Adrenal gland (tissue), 12 donors: ENCODE measurements around the gene CNTN5. TPM values are rescaled to one million over a fixed set of nuclear protein-coding genes. Genes with fewer than 3 reads are reported as not detected.

Experiments used
- DNase-seq, 7 donors: peaks; one replicate each; pipeline ENCODE4 v3.0.0-alpha.2; 2019 to 2020
- H3K27ac ChIP-seq, 5 donors: fragments of 200-600 bp; sonication (generic) in 4 of 5; 1 replicate in 3 of 5; 2 replicates in 2 of 5; pipeline versions ENCODE4 v1.5.1 to v1.8.0; 2016 to 2020; ENCODE audit warnings: mild to moderate bottlenecking in 1 of 5
- H3K27me3 ChIP-seq: fragments of 200-600 bp; 2 replicates; pipeline ENCODE4 v1.8.0; 2021
- H3K36me3 ChIP-seq, 2 donors: fragments of 200-600 bp; replicated peaks in 1 of 2; 1 replicate in 1 of 2; 2 replicates in 1 of 2; pipeline versions ENCODE4 v1.5.1 to v1.8.0; 2018 to 2022
- H3K4me1 ChIP-seq, 2 donors: fragments of 200-600 bp; replicated peaks in 1 of 2; 1 replicate in 1 of 2; 2 replicates in 1 of 2; pipeline versions ENCODE4 v1.5.1 to v1.8.0; 2018 to 2021
- H3K4me3 ChIP-seq, 4 donors: fragments of 200-600 bp; sonication (generic) in 3 of 4; one replicate each; pipeline ENCODE4 v1.5.1; 2016 to 2018
- H3K9me3 ChIP-seq, 3 donors: fragments of 200-600 bp; sonication (generic) in 1 of 3; replicated peaks in 1 of 3; 1 replicate in 2 of 3; 2 replicates in 1 of 3; pipeline versions ENCODE4 v1.5.1 to v1.8.0; 2016 to 2021
- POLR2A ChIP-seq, 2 donors: fragments of 450-650 bp; IDR thresholded peaks; one replicate each; pipeline ENCODE4 v1.6.1; 2017; ENCODE audit warnings: antibody characterized with exemption in 2 of 2, mild to moderate bottlenecking in 2 of 2, moderate library complexity in 1 of 2
- WGBS, 4 donors: extraction: QIAGEN DNeasy Blood & Tissue Kit in 2 of 4; methylation state at CpG; one replicate each; pipeline versions ENCODE4 v1.1.5 to v1.1.7; 2013 to 2017; 5-methylcytosine and 5-hydroxymethylcytosine counted together
- intact Hi-C, 2 donors: fragments of 100-400 bp; cut with DNase I; formaldehyde crosslinking; loops; one replicate each; pipeline versions ENCODE4 v1.14.1 to v1.15.0; 2022 to 2023
- polyA plus RNA-seq, 3 donors: library from polyadenylated mRNA; stranded (reverse); fragments of 200-250 nt in 2 of 3; fragments of 350-450 nt in 1 of 3; fragmentation: Illumina TruSeq in 1 of 3; extraction: RNeasy Lipid Tissue Mini Kit (QIAGEN cat#74804) in 1 of 3; gene quantifications; one replicate each; pipeline ENCODE4 v1.2.3, GENCODE V29; 2013 to 2014
- total RNA-seq, 9 donors: library from RNA; depleted of rRNA in 4 of 9; stranded (reverse); fragments of >200 nt in 4 of 9; fragments of 120-200 nt in 1 of 9; fragmentation: NEBNext Ultra II Directional in 1 of 9; extraction: Animal tissue kit (Norgen Biotek cat#: 25700) in 1 of 9; gene quantifications; one replicate each; pipeline versions ENCODE4 v1.1.0 to v1.2.4, GENCODE V29; 2013 to 2023
- TF ChIP-seq, protein P1 (sequence below), 6 experiments: fragments of 450-650 bp in 4 of 6; fragments of 200-600 bp in 2 of 6; sonication (generic) in 1 of 6; IDR thresholded peaks; 1 replicate in 5 of 6; 2 replicates in 1 of 6; pipeline versions ENCODE4 v1.5.1 to v1.8.0; 2016 to 2021; ENCODE audit warnings: antibody characterized with exemption in 6 of 6, mild to moderate bottlenecking in 2 of 6, moderate library complexity in 1 of 6
- donor health status: healthy with polysubstance abuse.
- donor health status: Bipolar disorder and iron deficiency.
- donor health status: DM: yes; HTN: yes; CAD: no.
- donor health status: DM: no; HTN: no; CAD: no.
- donor health status: DM: no; HTN: no; CAD: no.
- donor health status: DM: yes; HTN: yes; CAD: no.

Gene CNTN5
- total and polyA plus RNA-seq, 12 donors: 0.07 to 107 (median 0.30) TPM; not detected in 8

DNA sequence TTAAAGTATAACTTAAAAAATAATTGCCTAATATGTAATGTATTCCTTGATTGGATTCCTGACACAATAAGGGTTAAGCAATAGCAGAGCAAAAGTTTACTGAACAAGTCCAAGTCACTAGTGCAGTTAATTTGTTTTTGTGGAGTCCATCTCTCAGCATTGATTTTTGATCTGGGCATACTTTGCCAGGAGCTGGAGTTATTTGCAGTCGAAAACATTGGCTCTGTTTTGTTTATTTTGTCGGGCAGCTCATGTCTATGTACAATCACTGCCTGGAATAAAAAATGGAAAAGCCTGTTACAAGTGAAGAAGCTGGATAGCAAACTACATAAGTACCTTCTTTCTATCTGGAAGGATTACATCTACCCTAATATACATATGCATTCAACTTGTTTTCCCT is 625.2 kb downstream of the CNTN5 start:
- Histone ChIP-seq H3K27ac (no peak overlapping the region), H3K4me1 (no peaks in the 10 kb centered on the region), H3K27me3 (no peaks in the 10 kb centered on the region), H3K9me3 (no peaks in the 10 kb centered on the region), H3K36me3 (no peaks in the 10 kb centered on the region), H3K4me3 (no peak overlapping the region)
- no peak for DNase-seq
- intact Hi-C loops: no loop called here
- TF ChIP-seq POLR2A (IDR thresholded peaks at IDR 0.05): no peak
- TF ChIP-seq, protein P1, sequence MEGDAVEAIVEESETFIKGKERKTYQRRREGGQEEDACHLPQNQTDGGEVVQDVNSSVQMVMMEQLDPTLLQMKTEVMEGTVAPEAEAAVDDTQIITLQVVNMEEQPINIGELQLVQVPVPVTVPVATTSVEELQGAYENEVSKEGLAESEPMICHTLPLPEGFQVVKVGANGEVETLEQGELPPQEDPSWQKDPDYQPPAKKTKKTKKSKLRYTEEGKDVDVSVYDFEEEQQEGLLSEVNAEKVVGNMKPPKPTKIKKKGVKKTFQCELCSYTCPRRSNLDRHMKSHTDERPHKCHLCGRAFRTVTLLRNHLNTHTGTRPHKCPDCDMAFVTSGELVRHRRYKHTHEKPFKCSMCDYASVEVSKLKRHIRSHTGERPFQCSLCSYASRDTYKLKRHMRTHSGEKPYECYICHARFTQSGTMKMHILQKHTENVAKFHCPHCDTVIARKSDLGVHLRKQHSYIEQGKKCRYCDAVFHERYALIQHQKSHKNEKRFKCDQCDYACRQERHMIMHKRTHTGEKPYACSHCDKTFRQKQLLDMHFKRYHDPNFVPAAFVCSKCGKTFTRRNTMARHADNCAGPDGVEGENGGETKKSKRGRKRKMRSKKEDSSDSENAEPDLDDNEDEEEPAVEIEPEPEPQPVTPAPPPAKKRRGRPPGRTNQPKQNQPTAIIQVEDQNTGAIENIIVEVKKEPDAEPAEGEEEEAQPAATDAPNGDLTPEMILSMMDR (IDR thresholded peaks at IDR 0.05): no peak
- WGBS, 4 donors: 81 to 91% (median 85%) methylated on average over 2 of the region's 2 CpGs

DNA sequence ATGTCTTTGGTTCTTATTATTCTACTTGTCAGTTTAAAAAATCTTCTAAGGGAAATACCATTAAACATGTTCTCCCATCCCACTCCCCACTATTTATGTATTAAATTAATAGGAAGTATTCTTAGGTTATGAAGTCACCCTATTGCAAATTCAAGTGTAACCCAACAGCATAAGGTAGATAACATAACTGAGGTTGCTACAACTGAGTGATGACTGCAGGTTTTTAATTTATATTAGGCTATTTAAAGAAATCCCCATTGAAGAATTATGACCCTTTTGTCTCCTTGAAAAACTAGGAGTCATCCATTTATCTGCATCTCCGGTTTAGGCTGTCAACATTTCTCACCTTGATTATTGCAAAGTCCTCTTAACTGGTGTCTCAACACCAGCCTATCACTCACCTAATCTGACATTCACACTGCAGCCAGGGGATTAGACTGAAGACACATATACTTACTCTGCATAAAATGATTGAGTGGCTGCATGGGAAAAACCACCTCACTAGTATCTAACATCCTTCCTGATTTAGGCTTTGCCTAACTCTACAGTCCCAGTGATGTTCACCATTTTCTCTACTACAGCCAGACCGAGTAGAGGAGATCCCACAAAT is 649.4 kb downstream of the CNTN5 start:
- intact Hi-C loops: no loop called here
- WGBS, 4 donors: 37 to 64% (median 56%) methylated on average over 2 of the region's 2 CpGs
- Histone ChIP-seq H3K9me3 (no peaks in the 10 kb centered on the region), H3K4me3 (no peak overlapping the region), H3K27ac (no peak overlapping the region), H3K36me3 (no peaks in the 10 kb centered on the region), H3K4me1 (no peaks in the 10 kb centered on the region), H3K27me3 (no peaks in the 10 kb centered on the region)
- TF ChIP-seq, protein P1 (IDR thresholded peaks at IDR 0.05): no peak
- no peak for TF ChIP-seq POLR2A (IDR thresholded peaks at IDR 0.05)
- DNase-seq: no peak

DNA sequence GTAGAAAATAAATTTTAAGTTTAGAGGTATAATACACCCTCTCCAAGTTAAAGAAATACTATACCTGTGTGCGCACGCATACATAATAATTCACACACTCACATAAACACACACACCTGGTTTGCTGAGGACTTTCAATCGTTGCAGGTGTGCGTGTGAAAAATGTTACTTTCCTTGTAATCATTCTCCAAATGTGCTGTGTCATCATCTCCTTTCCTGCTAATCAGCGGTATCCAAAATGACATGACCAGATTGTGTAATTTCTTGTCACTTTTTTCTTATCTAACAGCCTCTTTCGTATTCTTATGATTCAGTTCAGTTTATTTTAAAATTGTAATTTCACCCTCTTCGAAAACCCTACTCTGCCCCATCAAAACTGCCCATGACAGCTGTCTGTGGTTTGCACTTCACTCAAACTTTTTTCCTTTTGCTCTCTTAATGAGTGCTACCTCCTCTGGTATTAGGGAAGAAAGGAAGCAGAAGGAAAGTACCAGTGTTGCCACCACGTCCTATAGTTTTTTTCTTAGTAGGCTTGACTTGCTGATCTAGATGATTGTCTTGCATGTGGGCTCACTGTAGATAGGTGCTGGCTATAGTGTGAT is 651.2 kb downstream of the CNTN5 start:
- H3K27ac ChIP-seq: no peak overlapping the region
- H3K36me3 ChIP-seq: no peaks in the 10 kb centered on the region
- H3K4me3 ChIP-seq: no peak overlapping the region
- WGBS, 4 donors: 80 to 82% (median 82%) methylated on average over 8 of the region's 8 CpGs
- no peaks in the 10 kb centered on the region for H3K27me3 ChIP-seq
- no peak for TF ChIP-seq POLR2A (IDR thresholded peaks at IDR 0.05)
- TF ChIP-seq, protein P1 (IDR thresholded peaks at IDR 0.05): no peak
- intact Hi-C loops: no loop called here
- no peaks in the 10 kb centered on the region for H3K4me1 ChIP-seq
- no peaks in the 10 kb centered on the region for H3K9me3 ChIP-seq
- no peak for DNase-seq

DNA sequence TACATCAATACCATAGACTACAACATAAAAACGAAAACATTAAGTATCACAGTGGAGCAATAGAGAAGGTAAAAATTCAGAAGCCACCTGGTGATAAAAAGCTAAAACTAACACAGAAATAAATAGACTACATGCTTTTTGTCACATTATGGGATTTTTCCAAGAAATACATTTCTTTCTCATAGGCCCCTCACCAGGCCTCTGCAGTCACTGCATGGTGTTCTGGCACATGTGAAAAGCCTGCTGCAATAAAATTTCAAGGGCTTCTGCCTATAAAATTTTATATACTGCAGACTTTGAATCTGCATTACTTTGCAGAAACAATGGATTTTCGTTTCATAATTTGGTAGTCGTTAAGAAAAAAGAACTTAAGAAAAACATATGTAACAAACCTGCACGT is 655.5 kb downstream of the CNTN5 start:
- intact Hi-C loops: no loop called here
- Histone ChIP-seq H3K36me3 (no peaks in the 10 kb centered on the region), H3K27ac (no peak overlapping the region), H3K27me3 (no peaks in the 10 kb centered on the region), H3K9me3 (no peaks in the 10 kb centered on the region), H3K4me1 (no peaks in the 10 kb centered on the region), H3K4me3 (no peak overlapping the region)
- 65 to 88% (median 75%) methylated on average over 4 of the region's 4 CpGs for WGBS, 4 donors
- DNase-seq: no peak
- TF ChIP-seq POLR2A (IDR thresholded peaks at IDR 0.05): no peak
- TF ChIP-seq, protein P1 (IDR thresholded peaks at IDR 0.05): no peak
